ENCODE measurements around the gene MAP2.

DNA sequence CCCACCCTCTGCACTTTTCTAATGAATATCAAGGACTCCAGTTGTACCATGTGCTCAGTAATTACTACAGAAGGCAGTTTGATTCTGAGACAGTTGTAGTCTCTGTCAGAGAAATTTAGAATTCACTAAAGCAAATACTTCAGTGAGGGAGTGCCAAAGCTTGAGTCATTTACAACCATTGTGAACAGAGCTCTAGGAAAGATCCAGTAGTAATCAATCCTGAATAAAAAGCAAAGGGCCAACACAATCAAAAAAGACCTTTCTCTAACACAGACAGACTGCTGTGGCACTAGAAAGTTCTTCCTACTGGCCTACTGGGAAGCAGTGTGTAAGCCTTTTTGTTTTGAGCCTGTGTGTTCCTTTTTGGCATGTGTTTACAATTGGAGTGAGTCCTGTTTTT, 212.2 kb downstream of the MAP2 start:
- TF ChIP-seq POLR2A (IDR thresholded peaks at IDR 0.05; ENCODE audit: low read depth, low read length) (no peak), POLR2AphosphoS5 (IDR thresholded peaks at IDR 0.05; ENCODE audit: insufficient read depth, low read depth, low read length) (no peak), EZH2 (IDR thresholded peaks at IDR 0.05; ENCODE audit: borderline replicate concordance, low read depth, low read length, severe bottlenecking) (no peak), FOS (IDR thresholded peaks at IDR 0.05; ENCODE audit: borderline replicate concordance, insufficient read depth, low read length) (no peak), JUN (IDR thresholded peaks at IDR 0.05; ENCODE audit: borderline replicate concordance, insufficient read depth, insufficient read length, low read depth) (no peak), MYC (IDR thresholded peaks at IDR 0.05; ENCODE audit: low read depth, low read length) (no peak)
- TF ChIP-seq, protein P1, sequence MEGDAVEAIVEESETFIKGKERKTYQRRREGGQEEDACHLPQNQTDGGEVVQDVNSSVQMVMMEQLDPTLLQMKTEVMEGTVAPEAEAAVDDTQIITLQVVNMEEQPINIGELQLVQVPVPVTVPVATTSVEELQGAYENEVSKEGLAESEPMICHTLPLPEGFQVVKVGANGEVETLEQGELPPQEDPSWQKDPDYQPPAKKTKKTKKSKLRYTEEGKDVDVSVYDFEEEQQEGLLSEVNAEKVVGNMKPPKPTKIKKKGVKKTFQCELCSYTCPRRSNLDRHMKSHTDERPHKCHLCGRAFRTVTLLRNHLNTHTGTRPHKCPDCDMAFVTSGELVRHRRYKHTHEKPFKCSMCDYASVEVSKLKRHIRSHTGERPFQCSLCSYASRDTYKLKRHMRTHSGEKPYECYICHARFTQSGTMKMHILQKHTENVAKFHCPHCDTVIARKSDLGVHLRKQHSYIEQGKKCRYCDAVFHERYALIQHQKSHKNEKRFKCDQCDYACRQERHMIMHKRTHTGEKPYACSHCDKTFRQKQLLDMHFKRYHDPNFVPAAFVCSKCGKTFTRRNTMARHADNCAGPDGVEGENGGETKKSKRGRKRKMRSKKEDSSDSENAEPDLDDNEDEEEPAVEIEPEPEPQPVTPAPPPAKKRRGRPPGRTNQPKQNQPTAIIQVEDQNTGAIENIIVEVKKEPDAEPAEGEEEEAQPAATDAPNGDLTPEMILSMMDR (IDR thresholded peaks at IDR 0.05; ENCODE audit: extremely low read depth in 1 of 2, insufficient read depth in 1 of 2, low read depth in 1 of 2, low read length in 2 of 2): no peak
- TF ChIP-seq, protein P2, sequence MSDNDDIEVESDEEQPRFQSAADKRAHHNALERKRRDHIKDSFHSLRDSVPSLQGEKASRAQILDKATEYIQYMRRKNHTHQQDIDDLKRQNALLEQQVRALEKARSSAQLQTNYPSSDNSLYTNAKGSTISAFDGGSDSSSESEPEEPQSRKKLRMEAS (IDR thresholded peaks at IDR 0.05; ENCODE audit: insufficient read depth, insufficient read length): no peak

Measured in endothelial cell of umbilical vein (primary cell).